NK-92 (cell line): ENCODE measurements around the gene PYGM.

Source experiments
- DNase-seq: peaks from one replicate; lab custom pipeline; 2025; ENCODE audit not compliant: unreplicated experiment; lab: John Stamatoyannopoulos, UW

PYGM gene

GRCh38 chr11:64759722-64760719, at the start of gene PYGM:
PYGM (minus strand) TSS chr11:64759974; CDS start chr11:64759898, 76 bp downstream.
- DNase-seq: no peak

GRCh38 chr11:64805481-64805880, 45.7 kb upstream of the PYGM start:
- no peak for DNase-seq

- DNase-seq: no peak
Measured at GRCh38 chr11:64804346-64805210, 44.8 kb upstream of the PYGM start.

GRCh38 chr11:64803846-64804345, 44.1 kb upstream of the PYGM start:
- DNase-seq: no peak

- no peak for DNase-seq
Measured at GRCh38 chr11:64803158-64803845, 43.5 kb upstream of the PYGM start, which contains the start of gene MAP4K2. MAP4K2 (minus strand) TSS chr11:64803214; CDS start chr11:64803149, 65 bp downstream.

- no peak for DNase-seq
Measured at GRCh38 chr11:64802370-64803157, 42.8 kb upstream of the PYGM start.

- no peak for DNase-seq
Measured at GRCh38 chr11:64801561-64802369, 42.0 kb upstream of the PYGM start.

- DNase-seq: no peak
Measured at GRCh38 chr11:64801158-64801464, 41.3 kb upstream of the PYGM start.

- DNase-seq: no peak
Measured at GRCh38 chr11:64800303-64801157, 40.8 kb upstream of the PYGM start.

- DNase-seq: no peak
Measured at GRCh38 chr11:64799623-64800302, 40.0 kb upstream of the PYGM start.

GRCh38 chr11:64799256-64799622, 39.5 kb upstream of the PYGM start:
- DNase-seq: no peak

GRCh38 chr11:64796757-64797541, 37.2 kb upstream of the PYGM start:
- DNase-seq: no peak

GRCh38 chr11:64796047-64796756, 36.4 kb upstream of the PYGM start:
- DNase-seq: no peak

- DNase-seq: no peak
Measured at GRCh38 chr11:64794526-64794925, 34.8 kb upstream of the PYGM start.

- DNase-seq: no peak
Measured at GRCh38 chr11:64793271-64794160, 33.7 kb upstream of the PYGM start.
